T-cell (primary cell): ENCODE measurements around the gene ITIH1. TPM values are rescaled to one million over a fixed set of nuclear protein-coding genes. Genes with fewer than 3 reads are reported as not detected.

ENCODE experiments used
- ATAC-seq, 4 experiments: fragments of 200-7000 bp in 3 of 4; fragments of 150-1000 bp in 1 of 4; cut with Tn5 transposase; replicated peaks in 1 of 4; 1 replicate in 3 of 4; 2 replicates in 1 of 4; pipeline ENCODE4 v1.10.0; 2021; ENCODE audit warnings: moderate library complexity in 3 of 4, mild to moderate bottlenecking in 2 of 4, moderate number of reproducible peaks in 1 of 4
- CTCF ChIA-PET, 2 donors: fragments of 300-600 bp; sonication (Branson Sonifier 250); formaldehyde crosslinking; loops; one replicate each; lab custom pipeline; 2022; ENCODE audit warnings: antibody characterized with exemption in 2 of 2; lab: Charles Lee
- POLR2A ChIA-PET, 2 donors: fragments of 300-600 bp; sonication (Branson Sonifier 250); formaldehyde crosslinking; loops; one replicate each; lab custom pipeline; 2022; ENCODE audit warnings: antibody characterized with exemption in 2 of 2; lab: Charles Lee
- DNase-seq, 35 experiments: peaks; one replicate each; pipeline versions ENCODE4 v3.0.0 to v3.0.0-alpha.2; 2013 to 2023
- H3K27ac ChIP-seq: one replicate; pipeline ENCODE4 v1.5.1; 2013; ENCODE audit warnings: low read length
- H3K27me3 ChIP-seq, 2 experiments: replicated peaks in 1 of 2; 1 replicate in 1 of 2; 2 replicates in 1 of 2; pipeline versions ENCODE4 v1.6.1 to v1.7.0; 2013; ENCODE audit warnings: low read length in 1 of 2, mixed read lengths in 1 of 2; ENCODE audit not compliant: control insufficient read depth in 2 of 2, insufficient read depth in 2 of 2; ENCODE audit errors: extremely low read depth in 1 of 2
- H3K36me3 ChIP-seq, 2 donors: 1 replicate in 1 of 2; 2 replicates in 1 of 2; pipeline versions ENCODE4 v1.6.1 to v1.7.0; 2013; ENCODE audit warnings: low read length in 1 of 2; ENCODE audit not compliant: control insufficient read depth in 2 of 2, insufficient read depth in 1 of 2; ENCODE audit errors: extremely low read depth in 1 of 2
- H3K4me1 ChIP-seq, 2 experiments: 1 replicate in 1 of 2; 2 replicates in 1 of 2; pipeline versions ENCODE4 v1.6.1 to v1.7.0; 2013; ENCODE audit warnings: low read length in 2 of 2, mixed read lengths in 1 of 2; ENCODE audit not compliant: insufficient read depth in 2 of 2, control insufficient read depth in 1 of 2; ENCODE audit errors: extremely low read depth in 1 of 2
- H3K4me3 ChIP-seq, 2 donors: 1 replicate in 1 of 2; 2 replicates in 1 of 2; pipeline versions ENCODE4 v1.5.1 to v1.7.0; 2013; ENCODE audit warnings: mild to moderate bottlenecking in 2 of 2, low read length in 1 of 2, moderate library complexity in 1 of 2; ENCODE audit not compliant: control insufficient read depth in 1 of 2; ENCODE audit errors: extremely low read depth in 1 of 2
- H3K9me3 ChIP-seq: 2 replicates; pipeline ENCODE4 v1.7.0; 2013
- H3K27ac Mint-ChIP-seq, 2 donors: one replicate each; pipeline ENCODE4 v1.8.0; 2020 to 2021; ENCODE audit warnings: mild to moderate bottlenecking in 2 of 2, mixed read lengths in 2 of 2
- H3K27me3 Mint-ChIP-seq, 2 donors: one replicate each; pipeline ENCODE4 v1.8.0; 2021 to 2022; ENCODE audit warnings: mixed read lengths in 2 of 2
- H3K36me3 Mint-ChIP-seq: one replicate; pipeline ENCODE4 v1.8.0; 2021; ENCODE audit warnings: mixed read lengths
- H3K4me1 Mint-ChIP-seq, 3 donors: one replicate each; pipeline ENCODE4 v1.8.0; 2020 to 2022; ENCODE audit warnings: mixed read lengths in 3 of 3, mild to moderate bottlenecking in 1 of 3
- H3K4me3 Mint-ChIP-seq, 3 donors: one replicate each; pipeline ENCODE4 v1.8.0; 2020 to 2022; ENCODE audit warnings: mild to moderate bottlenecking in 3 of 3, mixed read lengths in 3 of 3, moderate library complexity in 3 of 3
- H3K9me3 Mint-ChIP-seq, 3 donors: one replicate each; pipeline ENCODE4 v1.8.0; 2020 to 2022; ENCODE audit warnings: mixed read lengths in 3 of 3
- WGBS: methylation state at CpG from one replicate; pipeline ENCODE4 v1.1.5; 2013; ENCODE audit warnings: missing lambda C conversion rate; ENCODE audit not compliant: insufficient coverage; 5-methylcytosine and 5-hydroxymethylcytosine counted together
- total RNA-seq, 35 experiments: library from RNA in 6 of 35; stranded (reverse) in 6 of 35; fragments of 120-200 nt in 1 of 35; gene quantifications; one replicate each; pipeline versions ENCODE4 v1.2.1 to v1.2.4 and lab custom pipeline; 2013 to 2026

ITIH1 gene
- total RNA-seq, 5 donors from 2014 or later (not counting 1 experiment from before 2014, with no cell fraction given): 0.49 to 0.85 TPM; not detected in 3

DNA sequence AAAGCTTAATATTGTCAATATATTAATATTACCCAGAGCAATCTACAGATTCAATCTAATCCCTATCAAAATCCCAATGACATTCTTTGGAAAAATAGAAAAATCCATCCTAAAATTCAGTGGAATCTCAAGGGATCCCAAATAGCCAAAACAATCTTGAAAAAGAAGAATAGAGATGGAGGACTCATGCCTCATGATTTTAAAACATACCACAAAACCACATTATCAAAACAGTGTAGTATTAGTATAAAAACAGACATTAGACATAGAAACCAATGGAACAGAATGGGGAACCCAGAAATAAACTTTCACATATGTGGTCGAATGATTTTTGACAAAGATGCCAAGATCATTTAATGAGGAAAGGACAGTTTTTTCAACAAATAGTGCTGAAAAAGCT is 21.3 kb upstream of the ITIH1 start:
- no peaks in the 10 kb centered on the region for H3K4me1 ChIP-seq
- H3K36me3 ChIP-seq: peaks cover 12 to 36% of the 10 kb centered on the region in 2 donors
- H3K9me3 ChIP-seq: no peaks in the 10 kb centered on the region
- H3K27ac Mint-ChIP-seq: no peak overlapping the region
- no peaks in the 10 kb centered on the region for H3K27me3 Mint-ChIP-seq
- H3K4me1 Mint-ChIP-seq: peaks cover 0 to 6% (median 0%) of the 10 kb centered on the region in 3 donors
- no CpG with 5 or more reads among the region's 1 CpG for WGBS
- H3K27ac ChIP-seq: no peak overlapping the region
- ChIA-PET CTCF (no interaction called here), POLR2A (no interaction called here)
- DNase-seq (no peak), ATAC-seq (no peak)
- no peak overlapping the region for H3K4me3 ChIP-seq
- H3K4me3 Mint-ChIP-seq: no peak overlapping the region
- no peaks in the 10 kb centered on the region for H3K9me3 Mint-ChIP-seq
- no peaks in the 10 kb centered on the region for H3K27me3 ChIP-seq
- H3K36me3 Mint-ChIP-seq: peaks cover 59% of the 10 kb centered on the region

- no peaks in the 10 kb centered on the region for H3K9me3 Mint-ChIP-seq
Observed at GRCh38 chr3:52763466-52763865, 13.9 kb upstream of the ITIH1 start.

GRCh38 chr3:52769786-52770455 is 7.5 kb upstream of the ITIH1 start:
- peak overlapping the region; percentile 84 to 95 (median 91) for H3K4me3 Mint-ChIP-seq
- no peaks in the 10 kb centered on the region for H3K27me3 Mint-ChIP-seq
- H3K4me3 ChIP-seq: peak overlapping the region; percentile 64 to 67
- peaks cover 22 to 26% (median 23%) of the 10 kb centered on the region in 3 donors for H3K4me1 Mint-ChIP-seq
- peak overlapping the region; percentile 40 to 86 for H3K27ac Mint-ChIP-seq
- peaks cover 17% of the 10 kb centered on the region for H3K36me3 Mint-ChIP-seq
- peak overlapping the region; percentile 41 for H3K27ac ChIP-seq
- H3K36me3 ChIP-seq: peaks cover 0 to 8% of the 10 kb centered on the region in 2 donors
- WGBS: 61% methylated on average over 9 of the region's 13 CpGs
- ATAC-seq: no peak
- POLR2A ChIA-PET: no interaction called here
- no peaks in the 10 kb centered on the region for H3K27me3 ChIP-seq
- H3K9me3 ChIP-seq: no peaks in the 10 kb centered on the region
- peak in 1 of 35 experiments; percentile 9 for DNase-seq
- H3K4me1 ChIP-seq: peaks cover 3 to 17% of the 10 kb centered on the region in 2 experiments
- H3K9me3 Mint-ChIP-seq: no peaks in the 10 kb centered on the region
- CTCF ChIA-PET: interaction anchor here in 1 of 2 donors (1.4 kb wide), 1 partner anchor 123 kb away, joined by 3 read pairs; no protein-coding TSS in a partner anchor

More at GRCh38 chr3:52763466-52763865, 13.9 kb upstream of the ITIH1 start:
- WGBS: 100% methylated on average over 1 of the region's 2 CpGs
- no peak for DNase-seq
- Histone ChIP-seq H3K27ac (no peak overlapping the region), H3K4me1 (no peaks in the 10 kb centered on the region), H3K36me3 (peaks cover 3 to 45% of the 10 kb centered on the region in 2 donors), H3K27me3 (no peaks in the 10 kb centered on the region), H3K9me3 (no peaks in the 10 kb centered on the region), H3K4me3 (no peak overlapping the region)
- Mint-ChIP-seq H3K27me3 (no peaks in the 10 kb centered on the region), H3K36me3 (peaks cover 49% of the 10 kb centered on the region), H3K4me3 (no peak overlapping the region), H3K4me1 (peaks cover 0 to 1% (median 0%) of the 10 kb centered on the region in 3 donors), H3K27ac (no peak overlapping the region)
- POLR2A ChIA-PET: no interaction called here
- no peak for ATAC-seq
- CTCF ChIA-PET: interaction anchor here in 1 of 2 donors (0.6 kb wide), 1 partner anchor 152 kb away, joined by 7 read pairs; no protein-coding TSS in a partner anchor

GRCh38 chr3:52770496-52771333 is 6.7 kb upstream of the ITIH1 start, which contains the start of gene NEK4:
NEK4 (minus strand) TSS chr3:52770940; CDS start chr3:52770746, 194 bp downstream.
- peak within 1 kb of the TSS; percentile 86 to 96 for H3K27ac Mint-ChIP-seq
- Histone ChIP-seq H3K4me3 (peak within 1 kb of the TSS; percentile 64 to 67), H3K27me3 (no peaks in the 10 kb centered on the region), H3K36me3 (peaks cover 0 to under 1% of the 10 kb centered on the region in 2 donors), H3K4me1 (peaks cover 3 to 17% of the 10 kb centered on the region in 2 experiments), H3K27ac (peak within 1 kb of the TSS; percentile 66), H3K9me3 (no peaks in the 10 kb centered on the region)
- H3K9me3 Mint-ChIP-seq: no peaks in the 10 kb centered on the region
- ATAC-seq (peak; percentile 90 to 97 (median 94)), DNase-seq (peak; percentile 26 to 88 (median 59))
- peaks cover 22 to 26% (median 23%) of the 10 kb centered on the region in 3 donors for H3K4me1 Mint-ChIP-seq
- peaks cover 12% of the 10 kb centered on the region for H3K36me3 Mint-ChIP-seq
- H3K4me3 Mint-ChIP-seq: peak within 1 kb of the TSS; percentile 84 to 95 (median 91)
- ChIA-PET CTCF (interaction anchor here in 1 of 2 donors (0.7 to 1.4 kb wide), 2 partner anchors 28 to 122 kb away, joined by 3 read pairs; no protein-coding TSS in a partner anchor), POLR2A (interaction anchor here in 1 of 2 donors (0.5 kb wide), 1 partner anchor 1822 kb away, joined by 7 read pairs; no protein-coding TSS in a partner anchor)
- H3K27me3 Mint-ChIP-seq: no peaks in the 10 kb centered on the region
- WGBS: under 1% methylated on average over 66 of the region's 67 CpGs

GRCh38 chr3:52771334-52771681 is 6.1 kb upstream of the ITIH1 start:
- Mint-ChIP-seq H3K36me3 (peaks cover 7% of the 10 kb centered on the region), H3K27me3 (no peaks in the 10 kb centered on the region), H3K27ac (peak overlapping the region; percentile 85 to 96), H3K9me3 (no peaks in the 10 kb centered on the region), H3K4me3 (peak overlapping the region; percentile 84 to 95 (median 91)), H3K4me1 (peaks cover 22 to 26% (median 23%) of the 10 kb centered on the region in 3 donors)
- CTCF ChIA-PET: interaction anchor here in 1 of 2 donors (1.4 kb wide), 1 partner anchor 121 kb away, joined by 3 read pairs; no protein-coding TSS in a partner anchor
- peak overlapping the region; percentile 64 to 67 for H3K4me3 ChIP-seq
- H3K27ac ChIP-seq: peak overlapping the region; percentile 66
- DNase-seq: no peak
- POLR2A ChIA-PET: no interaction called here
- no peaks in the 10 kb centered on the region for H3K27me3 ChIP-seq
- WGBS: 96% methylated on average over 3 of the region's 5 CpGs
- H3K36me3 ChIP-seq: no peaks in the 10 kb centered on the region
- H3K4me1 ChIP-seq: peaks cover 3 to 17% of the 10 kb centered on the region in 2 experiments
- peak; percentile 5 to 17 (median 12) for ATAC-seq
- no peaks in the 10 kb centered on the region for H3K9me3 ChIP-seq

- no peak overlapping the region for H3K4me3 ChIP-seq
- 84% methylated on average over 5 of the region's 10 CpGs for WGBS
- peaks cover 3 to 17% of the 10 kb centered on the region in 2 experiments for H3K4me1 ChIP-seq
- no peak overlapping the region for H3K27ac ChIP-seq
- ChIA-PET CTCF (interaction anchor here in 1 of 2 donors (1.4 kb wide), 1 partner anchor 121 kb away, joined by 3 read pairs; no protein-coding TSS in a partner anchor), POLR2A (no interaction called here)
- H3K36me3 ChIP-seq: no peaks in the 10 kb centered on the region
- peak overlapping the region; percentile 84 to 95 (median 91) for H3K4me3 Mint-ChIP-seq
- H3K9me3 Mint-ChIP-seq: no peaks in the 10 kb centered on the region
- H3K27me3 Mint-ChIP-seq: no peaks in the 10 kb centered on the region
- H3K27me3 ChIP-seq: no peaks in the 10 kb centered on the region
- peaks cover 22 to 26% (median 23%) of the 10 kb centered on the region in 3 donors for H3K4me1 Mint-ChIP-seq
- peaks cover 6% of the 10 kb centered on the region for H3K36me3 Mint-ChIP-seq
- peak overlapping the region; percentile 85 to 96 for H3K27ac Mint-ChIP-seq
- ATAC-seq: no peak
- no peaks in the 10 kb centered on the region for H3K9me3 ChIP-seq
- DNase-seq: no peak
Observed at GRCh38 chr3:52771702-52772101, 5.7 kb upstream of the ITIH1 start.
